HG02759 (cell line): ENCODE data around the gene ADCY1.

ENCODE experiments used
- ATAC-seq: cut with Tn5 transposase; IDR thresholded peaks from one replicate; pipeline ENCODE4 v1.9.1; 2021; ENCODE audit warnings: mild to moderate bottlenecking, moderate library complexity; ENCODE audit not compliant: unreplicated experiment

Gene ADCY1

GRCh38 chr7:45663167-45663921 lies 89.2 kb downstream of the ADCY1 start:
- no peak for ATAC-seq

GRCh38 chr7:45663965-45664633 lies 89.9 kb downstream of the ADCY1 start:
- ATAC-seq: no peak

- ATAC-seq: no peak
These were observed 91.0 kb downstream of the ADCY1 start for GRCh38 chr7:45665172-45665571.

- ATAC-seq: no peak
These were observed 96.1 kb downstream of the ADCY1 start for GRCh38 chr7:45670227-45670626.

GRCh38 chr7:45670717-45671116 lies 96.5 kb downstream of the ADCY1 start:
- ATAC-seq: no peak

GRCh38 chr7:45677311-45677900 lies 103.2 kb downstream of the ADCY1 start:
- ATAC-seq: no peak

- no peak for ATAC-seq
These were observed 105.3 kb downstream of the ADCY1 start for GRCh38 chr7:45679516-45679915.

- no peak for ATAC-seq
These were observed 106.6 kb downstream of the ADCY1 start for GRCh38 chr7:45680776-45681175.

- ATAC-seq: no peak
These were observed 107.6 kb downstream of the ADCY1 start for GRCh38 chr7:45681596-45682357.

- no peak for ATAC-seq
These were observed 108.2 kb downstream of the ADCY1 start for GRCh38 chr7:45682358-45682735.

- ATAC-seq: no peak
These were observed 108.8 kb downstream of the ADCY1 start for GRCh38 chr7:45682836-45683555.

GRCh38 chr7:45683556-45684148 lies 109.5 kb downstream of the ADCY1 start:
- no peak for ATAC-seq

- no peak for ATAC-seq
These were observed 110.9 kb downstream of the ADCY1 start for GRCh38 chr7:45684910-45685618.

GRCh38 chr7:45685619-45686240 lies 111.6 kb downstream of the ADCY1 start:
- no peak for ATAC-seq

- no peak for ATAC-seq
These were observed 112.4 kb downstream of the ADCY1 start for GRCh38 chr7:45686441-45687184.

GRCh38 chr7:45687185-45687560 lies 113.0 kb downstream of the ADCY1 start:
- ATAC-seq: no peak

GRCh38 chr7:45687721-45688120 lies 113.6 kb downstream of the ADCY1 start:
- ATAC-seq: no peak

- no peak for ATAC-seq
These were observed 114.2 kb downstream of the ADCY1 start for GRCh38 chr7:45688382-45688781.
